Fibroblast of mammary gland (primary cell): ENCODE data around the gene ICE1.

Experiments
- DNase-seq: peaks from one replicate; pipeline ENCODE4 v3.0.0-alpha.2; 2010; ENCODE audit warnings: low read depth
- H3K4me3 ChIP-seq: 2 replicates; pipeline ENCODE4 v1.5.1; 2011; ENCODE audit warnings: low read depth, mild to moderate bottlenecking, low read length, moderate library complexity; ENCODE audit not compliant: control insufficient read depth
- TF ChIP-seq, protein P1 (sequence below): conservative IDR thresholded peaks from 2 replicates; pipeline ENCODE4 v1.5.1; 2011; ENCODE audit warnings: low read depth, low read length, inconsistent platforms; ENCODE audit not compliant: control insufficient read depth, insufficient read depth

Gene ICE1

DNA sequence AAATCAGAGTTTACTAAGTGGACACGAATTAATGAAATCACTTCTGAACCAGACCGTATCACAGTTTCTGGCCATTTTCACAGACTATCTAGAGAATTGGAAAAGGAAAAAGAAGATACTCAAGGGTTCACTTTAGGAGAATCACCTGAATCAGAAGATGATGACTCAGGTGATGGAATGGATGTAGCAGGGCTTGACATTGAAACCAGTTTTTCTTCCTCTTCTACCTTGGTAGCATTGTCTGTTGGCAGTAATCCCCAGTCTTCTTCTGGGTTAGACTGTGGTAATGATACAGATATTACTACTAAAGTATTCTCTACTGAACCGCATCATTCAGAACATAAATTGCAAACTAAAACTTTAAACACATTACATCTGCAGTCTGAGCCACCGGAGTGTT is 38.5 kb downstream of the ICE1 start:
- H3K4me3 ChIP-seq: no peak overlapping the region
- TF ChIP-seq, protein P1, sequence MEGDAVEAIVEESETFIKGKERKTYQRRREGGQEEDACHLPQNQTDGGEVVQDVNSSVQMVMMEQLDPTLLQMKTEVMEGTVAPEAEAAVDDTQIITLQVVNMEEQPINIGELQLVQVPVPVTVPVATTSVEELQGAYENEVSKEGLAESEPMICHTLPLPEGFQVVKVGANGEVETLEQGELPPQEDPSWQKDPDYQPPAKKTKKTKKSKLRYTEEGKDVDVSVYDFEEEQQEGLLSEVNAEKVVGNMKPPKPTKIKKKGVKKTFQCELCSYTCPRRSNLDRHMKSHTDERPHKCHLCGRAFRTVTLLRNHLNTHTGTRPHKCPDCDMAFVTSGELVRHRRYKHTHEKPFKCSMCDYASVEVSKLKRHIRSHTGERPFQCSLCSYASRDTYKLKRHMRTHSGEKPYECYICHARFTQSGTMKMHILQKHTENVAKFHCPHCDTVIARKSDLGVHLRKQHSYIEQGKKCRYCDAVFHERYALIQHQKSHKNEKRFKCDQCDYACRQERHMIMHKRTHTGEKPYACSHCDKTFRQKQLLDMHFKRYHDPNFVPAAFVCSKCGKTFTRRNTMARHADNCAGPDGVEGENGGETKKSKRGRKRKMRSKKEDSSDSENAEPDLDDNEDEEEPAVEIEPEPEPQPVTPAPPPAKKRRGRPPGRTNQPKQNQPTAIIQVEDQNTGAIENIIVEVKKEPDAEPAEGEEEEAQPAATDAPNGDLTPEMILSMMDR: no peak
- DNase-seq: no peak

DNA sequence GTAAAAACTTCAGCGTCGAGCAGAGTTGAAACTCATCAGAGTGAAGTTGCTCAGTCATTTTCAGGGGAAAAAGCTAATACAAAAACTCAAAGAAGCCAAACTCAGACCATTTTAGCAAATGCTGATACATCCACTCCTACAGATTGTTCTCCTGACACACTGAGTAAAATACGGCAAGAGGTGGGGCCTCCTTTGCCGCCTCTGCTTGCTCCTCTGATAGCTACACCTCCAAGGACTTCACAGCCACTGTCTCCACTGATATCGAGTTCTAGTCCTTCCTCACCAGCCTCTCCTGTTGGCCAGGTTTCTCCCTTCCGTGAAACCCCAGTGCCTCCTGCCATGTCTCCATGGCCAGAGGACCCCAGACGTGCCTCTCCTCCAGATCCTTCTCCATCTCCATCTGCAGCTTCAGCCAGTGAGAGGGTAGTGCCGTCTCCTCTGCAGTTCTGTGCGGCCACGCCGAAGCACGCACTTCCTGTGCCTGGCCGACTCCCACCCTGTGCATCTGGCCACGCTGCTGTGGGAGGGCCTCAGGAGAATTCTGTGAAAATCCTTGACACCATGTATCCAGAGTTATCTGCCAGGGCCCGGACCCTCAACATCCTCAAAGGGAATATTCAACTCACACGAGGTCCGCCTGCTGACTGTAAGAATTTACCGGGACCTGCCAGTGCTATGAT is 41.7 kb downstream of the ICE1 start:
- H3K4me3 ChIP-seq: no peak overlapping the region
- TF ChIP-seq, protein P1: no peak
- DNase-seq: no peak

DNA sequence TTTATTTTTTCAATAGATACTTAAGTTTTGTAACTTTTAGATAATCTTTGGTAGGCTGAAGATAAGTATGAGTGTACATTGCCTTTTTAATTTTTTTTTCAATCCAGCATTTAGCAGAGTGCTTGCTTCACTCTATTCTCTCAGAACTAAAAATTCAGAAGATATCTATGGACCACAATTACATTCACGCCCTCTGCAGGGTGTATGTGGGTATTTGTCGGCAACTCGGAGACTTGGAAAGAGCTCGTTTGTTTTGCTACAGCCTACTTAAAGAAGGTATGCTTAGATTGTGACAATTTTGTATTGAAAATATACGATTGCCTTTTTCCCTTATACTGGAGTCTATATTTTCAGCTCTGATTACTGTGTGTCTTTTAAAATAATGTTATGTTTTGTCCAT is 43.8 kb downstream of the ICE1 start:
- H3K4me3 ChIP-seq: no peak overlapping the region
- TF ChIP-seq, protein P1: no peak
- DNase-seq: no peak

DNA sequence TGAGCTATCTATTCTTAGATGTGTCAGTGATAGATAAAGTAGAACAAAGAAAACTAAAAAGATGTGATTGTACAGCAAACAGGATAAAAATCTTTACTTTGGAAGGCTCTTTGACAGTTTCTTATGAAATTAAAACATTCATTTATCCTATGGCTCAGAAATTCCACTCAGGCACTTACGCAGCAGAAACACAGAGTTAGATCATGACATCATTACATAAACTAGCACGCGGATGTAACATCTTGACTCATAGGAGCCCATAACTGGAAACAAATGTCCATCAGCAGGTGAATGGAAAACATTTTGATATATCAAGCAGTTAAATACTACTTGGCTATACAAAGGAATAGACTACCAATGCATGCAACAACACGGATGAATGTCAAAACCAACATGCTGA is 45.3 kb downstream of the ICE1 start:
- DNase-seq: peak; percentile 69
- TF ChIP-seq, protein P1: no peak
- no peak overlapping the region for H3K4me3 ChIP-seq

DNA sequence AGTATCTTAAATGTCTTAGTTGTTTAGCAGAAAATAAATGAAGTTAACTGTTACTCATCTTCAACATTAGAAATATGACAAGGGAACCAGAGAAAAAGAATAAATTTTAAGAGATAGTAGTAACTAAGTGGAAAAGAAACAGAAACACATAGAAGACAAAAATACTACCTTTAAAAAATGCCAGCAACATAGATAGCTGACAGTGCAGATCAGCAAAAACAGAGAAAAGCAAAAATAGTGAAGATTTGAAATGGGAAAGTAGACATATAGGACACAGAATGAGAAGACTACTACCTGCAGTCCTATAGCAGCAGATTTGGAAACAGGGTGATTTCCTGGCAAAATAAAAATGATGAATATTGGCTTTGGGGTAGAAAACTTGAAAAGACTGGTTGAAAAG is 48.5 kb downstream of the ICE1 start:
- H3K4me3 ChIP-seq: no peak overlapping the region
- TF ChIP-seq, protein P1: no peak
- no peak for DNase-seq

DNA sequence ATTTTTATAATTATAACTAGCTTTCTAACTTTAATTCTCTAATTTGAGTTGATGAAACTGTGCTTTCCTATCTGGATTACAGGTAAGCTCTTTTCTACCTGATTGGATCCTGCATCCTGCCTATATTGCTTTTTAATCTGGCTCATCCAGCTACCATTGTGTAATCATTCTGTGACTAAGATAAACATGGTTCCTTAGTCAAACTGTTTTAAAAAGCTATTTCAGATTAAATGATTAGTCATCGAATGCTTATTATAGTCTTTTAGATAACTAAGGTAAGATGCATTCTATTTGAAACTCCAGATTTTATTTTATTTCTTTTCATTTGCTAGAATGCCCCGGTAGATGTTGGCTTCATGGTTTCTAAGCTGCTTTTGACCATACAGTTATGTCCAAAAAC is 50.7 kb downstream of the ICE1 start:
- DNase-seq: peak; percentile 60
- no peak overlapping the region for H3K4me3 ChIP-seq
- TF ChIP-seq, protein P1: no peak

DNA sequence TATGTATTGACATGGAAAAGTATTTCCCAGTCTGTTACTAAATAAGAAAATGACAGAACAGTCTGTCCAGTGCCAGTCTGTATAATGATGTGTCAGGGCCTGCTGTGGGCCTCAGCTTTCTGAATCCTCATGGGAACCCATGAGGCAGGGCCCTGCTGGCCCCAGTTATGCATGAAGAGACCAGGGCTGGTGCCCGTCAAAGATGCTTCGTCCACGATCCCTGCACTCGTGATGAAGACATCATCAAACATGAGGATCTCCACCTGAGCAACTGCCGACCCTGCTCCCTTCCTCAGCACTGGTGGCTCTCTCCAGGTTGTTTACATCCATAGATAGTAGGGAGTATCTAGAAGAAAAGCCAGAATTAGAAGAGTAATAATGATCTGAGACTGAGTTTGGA is 52.5 kb downstream of the ICE1 start:
- TF ChIP-seq, protein P1: no peak
- H3K4me3 ChIP-seq: no peak overlapping the region
- DNase-seq: no peak
